Measurements from ENCODE around the gene BRSK2.

Gene BRSK2

GRCh38 chr11:1488575-1489180 is 98.9 kb downstream of the BRSK2 start:
- no peak overlapping the region for H3K4me3 ChIP-seq (ENCODE audit: low read length)
- no peak for DNase-seq (ENCODE audit: low read depth)
- no peak for TF ChIP-seq CTCF (IDR thresholded peaks at IDR 0.05; ENCODE audit: insufficient read depth, low read depth, low read length, missing control alignments)

DNA sequence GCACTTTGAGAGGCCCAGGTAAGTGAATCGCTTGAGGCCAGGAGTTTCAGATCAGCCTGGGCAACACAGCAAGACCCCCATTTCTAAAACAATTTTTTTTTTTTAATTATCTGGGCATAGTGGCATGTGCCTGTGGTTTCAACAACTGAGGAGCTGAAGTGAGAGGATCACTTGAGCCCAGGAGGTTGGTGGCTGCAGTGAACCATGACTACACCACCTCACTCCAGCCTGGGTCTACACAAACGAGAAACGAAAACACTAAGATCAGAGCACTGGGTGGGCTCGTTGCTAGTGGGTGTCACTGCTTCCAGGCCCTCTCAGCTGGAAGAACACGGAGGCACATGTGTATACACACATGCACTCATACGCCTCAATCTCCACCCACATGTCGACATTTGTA is 100.9 kb downstream of the BRSK2 start:
- no peak for TF ChIP-seq CTCF (IDR thresholded peaks at IDR 0.05; ENCODE audit: insufficient read depth, low read depth, low read length, missing control alignments)
- no peak overlapping the region for H3K4me3 ChIP-seq (ENCODE audit: low read length)
- no peak for DNase-seq (ENCODE audit: low read depth)

DNA sequence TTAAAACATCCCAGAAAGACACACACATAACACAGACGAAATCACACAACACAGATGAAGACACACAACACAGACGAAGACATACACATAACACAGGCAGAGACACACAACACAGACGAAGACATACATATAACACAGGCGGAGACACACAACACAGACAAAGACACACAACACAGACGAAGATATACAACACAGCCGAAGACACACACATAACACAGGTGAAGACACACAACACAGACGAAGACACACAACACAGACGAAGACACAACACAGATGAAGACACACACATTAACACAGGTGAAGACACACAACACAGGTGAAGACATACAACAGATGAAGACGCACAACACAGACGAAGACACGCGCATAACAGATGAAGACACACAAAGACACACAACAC is 101.6 kb downstream of the BRSK2 start:
- no peak for TF ChIP-seq CTCF (IDR thresholded peaks at IDR 0.05; ENCODE audit: insufficient read depth, low read depth, low read length, missing control alignments)
- no peak overlapping the region for H3K4me3 ChIP-seq (ENCODE audit: low read length)
- no peak for DNase-seq (ENCODE audit: low read depth)

DNA sequence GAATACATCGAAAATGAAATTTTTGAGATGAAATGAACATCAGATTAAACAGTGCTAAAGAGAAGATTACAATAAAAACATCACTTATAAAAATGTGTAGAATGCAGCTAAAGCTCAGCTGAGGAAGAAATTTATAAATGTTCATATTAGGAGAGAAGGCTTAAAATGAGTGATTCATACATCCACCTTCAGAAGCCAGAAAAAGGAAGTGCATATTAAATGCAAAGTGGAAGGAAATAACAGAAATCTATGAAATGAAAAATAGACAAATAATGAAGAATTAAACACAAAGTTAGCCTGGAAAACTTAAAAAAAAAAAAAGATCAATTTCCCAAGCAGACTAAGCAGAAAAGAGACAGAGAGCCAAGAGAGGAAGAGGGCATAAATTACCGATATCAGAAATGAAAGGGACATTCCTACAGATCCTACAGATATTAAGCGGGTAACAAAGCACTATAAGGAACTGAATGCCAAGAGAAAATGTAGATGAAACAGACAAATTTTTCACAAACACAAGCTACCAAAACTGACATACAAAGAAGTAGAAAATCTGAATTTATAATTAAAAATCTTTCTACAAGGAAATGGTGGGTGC is 104.0 kb downstream of the BRSK2 start:
- DNase-seq (ENCODE audit: low read depth): no peak
- no peak for TF ChIP-seq CTCF (IDR thresholded peaks at IDR 0.05; ENCODE audit: insufficient read depth, low read depth, low read length, missing control alignments)

DNA sequence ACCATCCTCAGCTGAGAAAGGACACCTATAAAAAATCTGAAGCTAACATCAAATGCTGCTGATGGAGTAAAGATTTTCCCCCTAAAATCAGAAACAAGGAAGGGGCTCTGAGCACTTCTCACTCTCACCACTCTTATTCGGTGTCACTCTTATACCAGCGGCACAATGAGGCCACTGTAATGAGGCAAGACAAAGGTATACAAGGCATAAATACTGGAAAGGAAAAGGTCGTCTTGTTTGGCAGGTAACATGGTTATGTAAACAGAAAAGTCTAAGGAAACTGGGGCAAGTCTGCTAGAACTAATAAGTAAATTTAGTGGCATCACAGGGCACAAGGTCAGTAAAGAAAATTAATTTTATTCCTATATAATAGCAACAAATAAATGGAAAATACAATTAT is 104.9 kb downstream of the BRSK2 start:
- no peak for TF ChIP-seq CTCF (IDR thresholded peaks at IDR 0.05; ENCODE audit: insufficient read depth, low read depth, low read length, missing control alignments)
- H3K4me3 ChIP-seq (ENCODE audit: low read length): no peak overlapping the region
- no peak for DNase-seq (ENCODE audit: low read depth)

More for the DNA sequence above, 104.0 kb downstream of the BRSK2 start:
- no peak overlapping the region for H3K4me3 ChIP-seq (ENCODE audit: low read length)

- no peak for TF ChIP-seq CTCF (IDR thresholded peaks at IDR 0.05; ENCODE audit: insufficient read depth, low read depth, low read length, missing control alignments)
- H3K4me3 ChIP-seq (ENCODE audit: low read length): no peak overlapping the region
- peak; percentile 24 for DNase-seq (ENCODE audit: low read depth)
Measured at GRCh38 chr11:1496091-1496760, 106.5 kb downstream of the BRSK2 start.

Data from epithelial cell of esophagus (primary cell).